H54 (cell line): ENCODE measurements around the gene GTPBP10.

Experiments
- DNase-seq: peaks from one replicate; pipeline ENCODE4 v3.0.0; 2011; ENCODE audit warnings: low spot score, mixed read lengths; ENCODE audit not compliant: insufficient read length
- FAIRE-seq: peaks from 3 replicates; lab custom pipeline; 2011; peaks lifted over from hg19 to GRCh38; lab: Jason Lieb, UNC
- POLR2A ChIP-seq: IDR thresholded peaks from 2 replicates; pipeline ENCODE4 v1.6.1; 2011; ENCODE audit warnings: low read depth, mild to moderate bottlenecking, low read length

The GTPBP10 gene

DNA sequence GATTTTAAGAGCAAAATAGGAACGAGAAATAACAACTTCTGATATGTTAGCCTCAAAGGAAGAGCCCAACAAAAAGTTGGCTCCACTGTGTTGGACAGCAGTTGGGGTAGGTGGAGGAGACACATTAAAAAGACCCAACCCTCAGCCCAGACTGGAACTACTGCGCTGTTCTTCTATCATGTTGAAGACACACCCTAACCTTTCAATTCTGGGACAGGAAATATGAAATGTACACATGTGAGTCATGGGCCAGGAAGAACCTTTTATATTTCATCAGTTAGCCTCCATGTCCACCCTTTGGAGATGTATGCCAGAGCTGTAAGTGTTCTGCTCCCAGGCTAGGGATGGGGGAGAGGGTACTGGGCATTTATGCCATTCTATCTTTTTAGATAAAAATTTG lies 78.9 kb downstream of the GTPBP10 start:
- FAIRE-seq (no peak), DNase-seq (no peak)
- no peak for TF ChIP-seq POLR2A

DNA sequence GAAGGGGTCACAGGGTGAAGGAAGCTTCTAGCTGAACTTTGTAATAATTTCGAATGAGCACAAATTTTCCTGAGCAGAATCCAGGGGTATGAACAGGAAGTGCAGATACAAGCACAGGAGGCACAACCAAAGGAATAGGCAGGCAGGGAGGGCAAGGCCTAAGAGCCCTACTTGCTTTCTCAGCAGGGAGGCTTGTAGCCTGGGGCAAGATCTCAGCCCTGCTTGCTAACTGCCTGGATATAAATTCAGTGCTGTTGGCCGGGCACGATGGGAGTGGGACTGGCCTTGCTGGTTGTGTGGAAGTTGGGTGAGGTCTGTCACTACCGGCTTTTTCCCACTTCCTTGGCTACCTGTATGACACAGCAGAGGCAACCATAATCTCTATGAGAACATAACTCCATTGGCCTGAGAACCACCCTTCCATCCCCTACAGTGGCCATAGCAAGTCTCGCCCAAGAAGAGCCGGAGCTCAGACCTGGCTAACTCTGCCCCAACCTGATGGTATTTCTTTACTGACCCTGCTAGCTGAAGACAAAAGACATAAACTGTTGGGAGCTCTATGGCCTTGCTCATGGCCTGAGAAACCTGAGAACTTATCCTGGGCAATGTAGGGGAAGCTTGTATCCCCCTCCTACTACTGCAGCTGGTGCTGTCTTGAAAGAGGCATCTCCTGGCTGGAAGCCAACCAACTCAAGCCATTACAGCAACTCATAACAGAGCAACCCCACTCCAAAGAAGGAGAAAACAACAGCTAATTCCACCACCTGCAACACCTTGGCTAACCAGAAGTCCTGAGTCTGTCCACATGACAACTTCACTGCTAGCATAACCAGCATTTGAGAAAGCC lies 84.3 kb downstream of the GTPBP10 start:
- no peak for TF ChIP-seq POLR2A
- FAIRE-seq: no peak
- no peak for DNase-seq

DNA sequence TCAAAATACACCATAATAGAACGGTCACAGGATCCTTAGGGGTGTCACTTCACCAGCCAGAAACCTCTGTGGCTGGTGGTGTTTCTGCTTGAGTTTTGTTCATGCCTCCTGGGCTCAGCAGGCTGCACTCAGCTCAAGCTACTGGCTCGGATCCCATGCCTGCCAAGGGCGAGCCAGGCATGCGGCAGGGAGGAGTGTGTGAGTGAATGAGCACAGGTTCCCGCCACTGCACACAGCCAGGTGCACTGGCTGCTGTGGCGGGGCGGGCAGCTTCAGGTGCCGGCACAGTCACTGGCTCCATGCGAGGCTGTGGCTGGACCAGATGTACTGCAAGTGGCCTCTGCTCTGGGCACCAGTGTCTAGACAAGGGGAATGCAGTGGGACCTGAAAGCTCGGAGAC lies 86.2 kb downstream of the GTPBP10 start:
- no peak for DNase-seq
- no peak for FAIRE-seq
- TF ChIP-seq POLR2A: no peak

DNA sequence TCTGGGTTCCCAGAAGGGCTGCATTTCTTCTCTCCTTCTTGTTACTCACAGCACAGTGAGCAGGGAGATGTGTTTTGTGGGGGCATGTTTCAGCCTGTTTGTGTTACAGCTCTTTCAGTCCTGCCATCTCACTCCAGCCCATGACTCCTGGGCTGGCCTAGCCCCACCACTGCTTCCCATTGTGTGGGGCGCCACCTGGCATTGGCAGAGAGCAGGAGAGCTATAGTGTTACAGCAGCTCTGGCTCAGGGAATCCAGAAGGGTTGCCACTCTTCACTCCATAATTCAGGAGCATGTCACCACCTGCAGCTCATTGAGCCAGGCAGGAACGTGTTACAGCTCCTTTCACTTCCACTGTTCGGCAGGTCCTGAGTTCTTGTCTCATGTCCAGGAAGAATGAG lies 86.7 kb downstream of the GTPBP10 start:
- FAIRE-seq (no peak), DNase-seq (no peak)
- TF ChIP-seq POLR2A: no peak
